Naive thymus-derived CD4-positive, alpha-beta T cell (primary cell): Measurements from ENCODE around the gene NPAS3. TPM values are rescaled to one million over a fixed set of nuclear protein-coding genes. Genes with fewer than 3 reads are reported as not detected.

Experiments
- ATAC-seq: fragments of 150-1000 bp; cut with Tn5 transposase; 2 replicates; pipeline ENCODE4 v1.10.0; 2021; ENCODE audit warnings: mild to moderate bottlenecking, moderate library complexity
- CTCF ChIA-PET: fragments of 350-600 bp; sonication (Branson Sonifier 250); formaldehyde crosslinking; loops from one replicate; lab custom pipeline; 2021; ENCODE audit warnings: antibody characterized with exemption; lab: Charles Lee
- POLR2A ChIA-PET: fragments of 350-600 bp; sonication (Branson Sonifier 250); formaldehyde crosslinking; loops from one replicate; lab custom pipeline; 2021; ENCODE audit warnings: antibody characterized with exemption, inconsistent platforms; lab: Charles Lee
- DNase-seq, 9 donors: peaks; one replicate each; pipeline versions ENCODE4 v3.0.0 to v3.0.0-alpha.2; 2020 to 2022; ENCODE audit warnings: mixed read lengths in 1 of 9
- H3K27ac ChIP-seq: one replicate; pipeline ENCODE4 v1.7.0; 2013; ENCODE audit warnings: mild to moderate bottlenecking, low read depth, low read length, moderate library complexity
- H3K27me3 ChIP-seq, 2 donors: one replicate each; pipeline ENCODE4 v1.7.0; 2013; ENCODE audit warnings: low read length in 2 of 2, mild to moderate bottlenecking in 2 of 2, moderate library complexity in 2 of 2; ENCODE audit not compliant: control insufficient read depth in 2 of 2, insufficient read depth in 2 of 2
- H3K36me3 ChIP-seq, 3 experiments: 1 replicate in 2 of 3; 2 replicates in 1 of 3; pipeline ENCODE4 v1.7.0; 2013; ENCODE audit warnings: low read length in 3 of 3, mild to moderate bottlenecking in 3 of 3, moderate library complexity in 1 of 3; ENCODE audit not compliant: insufficient read depth in 3 of 3, control insufficient read depth in 2 of 3
- H3K4me1 ChIP-seq, 2 donors: one replicate each; pipeline ENCODE4 v1.7.0; 2013; ENCODE audit warnings: low read length in 2 of 2, mild to moderate bottlenecking in 2 of 2, moderate library complexity in 1 of 2; ENCODE audit not compliant: control insufficient read depth in 2 of 2, insufficient read depth in 2 of 2
- H3K4me3 ChIP-seq: 2 replicates; pipeline ENCODE4 v1.7.0; 2013; ENCODE audit warnings: mild to moderate bottlenecking, low read length
- H3K9me3 ChIP-seq, 3 experiments: 1 replicate in 2 of 3; 2 replicates in 1 of 3; pipeline ENCODE4 v1.7.0; 2013; ENCODE audit warnings: low read length in 3 of 3; ENCODE audit not compliant: control insufficient read depth in 2 of 3
- H3K27ac Mint-ChIP-seq, 9 donors: one replicate each; pipeline ENCODE4 v1.8.0; 2020 to 2022; ENCODE audit warnings: mixed read lengths in 9 of 9, mild to moderate bottlenecking in 8 of 9, moderate library complexity in 5 of 9, inconsistent platforms in 2 of 9
- H3K27me3 Mint-ChIP-seq, 5 donors: one replicate each; pipeline ENCODE4 v1.8.0; 2021 to 2022; ENCODE audit warnings: mixed read lengths in 5 of 5, mild to moderate bottlenecking in 1 of 5
- H3K36me3 Mint-ChIP-seq, 5 donors: one replicate each; pipeline ENCODE4 v1.8.0; 2020 to 2022; ENCODE audit warnings: mixed read lengths in 5 of 5, mild to moderate bottlenecking in 3 of 5, inconsistent platforms in 1 of 5
- H3K4me1 Mint-ChIP-seq, 7 donors: one replicate each; pipeline ENCODE4 v1.8.0; 2020 to 2022; ENCODE audit warnings: mixed read lengths in 7 of 7, mild to moderate bottlenecking in 3 of 7, inconsistent platforms in 1 of 7
- H3K4me3 Mint-ChIP-seq, 10 donors: one replicate each; pipeline ENCODE4 v1.8.0; 2020 to 2022; ENCODE audit warnings: mild to moderate bottlenecking in 10 of 10, mixed read lengths in 10 of 10, moderate library complexity in 6 of 10, inconsistent platforms in 2 of 10
- H3K9me3 Mint-ChIP-seq, 11 donors: one replicate each; pipeline ENCODE4 v1.8.0; 2020 to 2022; ENCODE audit warnings: mixed read lengths in 11 of 11, mild to moderate bottlenecking in 4 of 11, inconsistent platforms in 1 of 11, moderate library complexity in 1 of 11
- intact Hi-C, 2 donors: fragments of 100-400 bp; cut with micrococcal nuclease; formaldehyde crosslinking; loops; one replicate each; pipeline ENCODE4 v1.15.1; 2023
- polyA plus RNA-seq, 2 donors: library from polyadenylated mRNA; unstranded; fragments of 300-500 nt; fragmentation: Illumina TruSeq; gene quantifications; one replicate each; pipeline ENCODE4 v1.2.3, GENCODE V29; 2021
- total RNA-seq, 6 experiments: library from RNA in 5 of 6; stranded (reverse) in 5 of 6; gene quantifications; 1 replicate in 5 of 6; 2 replicates in 1 of 6; pipeline ENCODE4 v1.2.3 and lab custom pipeline; 2021 to 2026

NPAS3 gene
- total and polyA plus RNA-seq, 7 experiments from 2014 or later: not detected

GRCh38 chr14:33297565-33297964 is 358.9 kb downstream of the NPAS3 start:
- ChIA-PET POLR2A (no interaction called here), CTCF (no interaction called here)
- Mint-ChIP-seq H3K27ac (no peak overlapping the region), H3K4me1 (no peaks in the 10 kb centered on the region), H3K9me3 (peaks cover 0 to 13% (median 1%) of the 10 kb centered on the region in 11 donors), H3K27me3 (no peaks in the 10 kb centered on the region), H3K4me3 (no peak overlapping the region), H3K36me3 (no peaks in the 10 kb centered on the region)
- ATAC-seq (no peak), DNase-seq (no peak)
- Histone ChIP-seq H3K27ac (no peak overlapping the region), H3K9me3 (no peaks in the 10 kb centered on the region), H3K4me3 (no peak overlapping the region), H3K36me3 (no peaks in the 10 kb centered on the region), H3K4me1 (no peaks in the 10 kb centered on the region), H3K27me3 (no peaks in the 10 kb centered on the region)
- intact Hi-C loops: no loop called here

DNA sequence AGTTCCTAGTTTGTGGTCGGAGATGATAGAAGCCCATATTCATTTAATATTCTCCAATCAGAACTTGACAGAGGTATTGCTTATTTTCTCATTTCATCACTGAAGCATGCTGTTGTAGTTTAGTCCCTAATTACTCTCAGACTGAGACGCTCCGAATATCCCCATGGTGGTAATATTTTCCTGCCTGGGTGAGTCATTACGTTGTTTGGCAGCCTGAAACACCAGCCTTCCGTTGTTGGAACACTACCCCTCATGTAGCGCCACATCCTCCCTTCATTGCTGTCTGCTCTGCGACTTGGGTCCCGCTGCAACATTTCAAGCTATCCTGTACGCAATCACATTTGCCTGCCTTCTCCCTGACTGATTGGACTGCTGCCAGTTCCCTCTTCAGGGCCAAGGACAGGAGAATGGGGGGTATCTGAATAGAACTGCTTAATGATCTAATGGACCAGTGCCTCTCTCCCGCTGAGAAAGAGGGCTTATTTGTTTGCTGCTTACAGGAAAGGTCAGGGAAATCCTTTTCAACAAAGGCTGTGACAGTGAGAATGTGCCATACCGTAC is 369.1 kb downstream of the NPAS3 start:
- H3K27me3 Mint-ChIP-seq: no peaks in the 10 kb centered on the region
- H3K4me3 Mint-ChIP-seq: no peak overlapping the region
- no peaks in the 10 kb centered on the region for H3K27me3 ChIP-seq
- DNase-seq (no peak), ATAC-seq (no peak)
- no peaks in the 10 kb centered on the region for H3K9me3 ChIP-seq
- intact Hi-C loops: no loop called here
- peaks cover 0 to 2% (median 0%) of the 10 kb centered on the region in 11 donors for H3K9me3 Mint-ChIP-seq
- no peaks in the 10 kb centered on the region for H3K4me1 ChIP-seq
- no peak overlapping the region for H3K4me3 ChIP-seq
- POLR2A ChIA-PET: no interaction called here
- no peaks in the 10 kb centered on the region for H3K36me3 ChIP-seq
- H3K36me3 Mint-ChIP-seq: no peaks in the 10 kb centered on the region
- no peak overlapping the region for H3K27ac Mint-ChIP-seq
- H3K4me1 Mint-ChIP-seq: peaks cover 0 to 2% (median 0%) of the 10 kb centered on the region in 7 donors
- CTCF ChIA-PET: no interaction called here
- H3K27ac ChIP-seq: no peak overlapping the region

DNA sequence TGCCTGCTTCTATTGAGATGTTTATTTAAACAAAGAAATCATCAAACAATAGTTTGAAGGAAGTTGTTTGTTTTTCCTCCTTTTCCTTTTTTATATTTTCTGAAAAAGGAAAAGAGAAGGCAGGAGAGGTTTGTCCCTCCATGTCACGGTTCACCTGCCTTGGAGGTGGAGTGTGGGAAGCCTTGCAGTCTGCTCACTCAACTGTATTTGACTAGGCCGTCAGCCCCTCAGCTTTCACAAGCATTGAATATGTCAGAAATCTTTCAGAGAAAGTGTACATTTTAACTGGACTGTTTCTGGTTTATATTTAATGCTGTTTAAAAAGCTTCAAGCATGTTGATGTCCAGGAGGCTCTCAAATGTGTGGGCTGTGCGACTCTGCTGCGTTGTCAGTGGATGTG is 370.4 kb downstream of the NPAS3 start:
- no peaks in the 10 kb centered on the region for H3K27me3 Mint-ChIP-seq
- Histone ChIP-seq H3K27ac (no peak overlapping the region), H3K4me3 (no peak overlapping the region), H3K9me3 (no peaks in the 10 kb centered on the region), H3K36me3 (no peaks in the 10 kb centered on the region), H3K4me1 (no peaks in the 10 kb centered on the region), H3K27me3 (no peaks in the 10 kb centered on the region)
- H3K36me3 Mint-ChIP-seq: no peaks in the 10 kb centered on the region
- peaks cover 0 to 2% (median 0%) of the 10 kb centered on the region in 7 donors for H3K4me1 Mint-ChIP-seq
- DNase-seq (no peak), ATAC-seq (no peak)
- POLR2A ChIA-PET: no interaction called here
- CTCF ChIA-PET: no interaction called here
- peaks cover 0 to 2% (median 0%) of the 10 kb centered on the region in 11 donors for H3K9me3 Mint-ChIP-seq
- no peak overlapping the region for H3K27ac Mint-ChIP-seq
- H3K4me3 Mint-ChIP-seq: no peak overlapping the region
- intact Hi-C loops: no loop called here

- no peak overlapping the region for H3K27ac ChIP-seq
- H3K36me3 ChIP-seq: no peaks in the 10 kb centered on the region
- Mint-ChIP-seq H3K27me3 (no peaks in the 10 kb centered on the region), H3K36me3 (no peaks in the 10 kb centered on the region), H3K27ac (no peak overlapping the region), H3K4me3 (no peak overlapping the region), H3K9me3 (peaks cover 0 to 16% (median 5%) of the 10 kb centered on the region in 11 donors), H3K4me1 (peaks cover 0 to 2% (median 0%) of the 10 kb centered on the region in 7 donors)
- no peak overlapping the region for H3K4me3 ChIP-seq
- ATAC-seq (no peak), DNase-seq (no peak)
- H3K9me3 ChIP-seq: no peaks in the 10 kb centered on the region
- CTCF ChIA-PET: no interaction called here
- no peaks in the 10 kb centered on the region for H3K27me3 ChIP-seq
- H3K4me1 ChIP-seq: no peaks in the 10 kb centered on the region
- intact Hi-C loops: no loop called here
- POLR2A ChIA-PET: no interaction called here
Observed at GRCh38 chr14:33315217-33315616, 376.5 kb downstream of the NPAS3 start.

- DNase-seq (no peak), ATAC-seq (no peak)
- Histone ChIP-seq H3K9me3 (no peaks in the 10 kb centered on the region), H3K4me1 (no peaks in the 10 kb centered on the region), H3K27ac (no peak overlapping the region), H3K36me3 (no peaks in the 10 kb centered on the region), H3K4me3 (no peak overlapping the region), H3K27me3 (no peaks in the 10 kb centered on the region)
- no peak overlapping the region for H3K4me3 Mint-ChIP-seq
- ChIA-PET POLR2A (no interaction called here), CTCF (no interaction called here)
- intact Hi-C loops: no loop called here
- no peaks in the 10 kb centered on the region for H3K27me3 Mint-ChIP-seq
- no peak overlapping the region for H3K27ac Mint-ChIP-seq
- peaks cover 0 to 16% (median 5%) of the 10 kb centered on the region in 11 donors for H3K9me3 Mint-ChIP-seq
- peaks cover 0 to 2% (median 0%) of the 10 kb centered on the region in 7 donors for H3K4me1 Mint-ChIP-seq
- H3K36me3 Mint-ChIP-seq: no peaks in the 10 kb centered on the region
Observed at GRCh38 chr14:33315721-33316120, 377.0 kb downstream of the NPAS3 start.

DNA sequence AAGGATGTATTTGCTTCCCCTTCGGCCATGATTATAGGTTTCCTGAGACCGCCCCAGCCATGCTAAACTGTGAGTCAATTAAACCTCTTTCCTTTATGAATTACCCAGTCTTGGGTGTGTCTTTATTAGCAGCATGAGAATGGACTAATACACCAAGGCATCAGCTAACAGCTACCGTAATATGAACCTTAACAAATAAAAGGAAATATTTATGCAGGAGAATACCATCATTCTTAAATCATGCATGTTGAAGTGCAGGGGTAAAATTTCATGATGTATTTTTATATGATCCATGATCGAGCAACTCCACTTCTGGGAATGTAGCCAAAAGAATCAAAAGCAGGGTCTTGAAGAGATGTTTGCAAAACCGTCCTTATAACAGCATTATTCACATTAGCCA is 379.0 kb downstream of the NPAS3 start:
- no peaks in the 10 kb centered on the region for H3K27me3 Mint-ChIP-seq
- no peaks in the 10 kb centered on the region for H3K4me1 Mint-ChIP-seq
- H3K9me3 Mint-ChIP-seq: peaks cover 0 to 16% (median 5%) of the 10 kb centered on the region in 11 donors
- Histone ChIP-seq H3K4me1 (no peaks in the 10 kb centered on the region), H3K27me3 (no peaks in the 10 kb centered on the region), H3K9me3 (no peaks in the 10 kb centered on the region), H3K27ac (no peak overlapping the region), H3K4me3 (no peak overlapping the region), H3K36me3 (no peaks in the 10 kb centered on the region)
- no peak overlapping the region for H3K27ac Mint-ChIP-seq
- CTCF ChIA-PET: no interaction called here
- intact Hi-C loops: no loop called here
- DNase-seq: no peak
- no peak for ATAC-seq
- H3K36me3 Mint-ChIP-seq: no peaks in the 10 kb centered on the region
- POLR2A ChIA-PET: no interaction called here
- H3K4me3 Mint-ChIP-seq: no peak overlapping the region

DNA sequence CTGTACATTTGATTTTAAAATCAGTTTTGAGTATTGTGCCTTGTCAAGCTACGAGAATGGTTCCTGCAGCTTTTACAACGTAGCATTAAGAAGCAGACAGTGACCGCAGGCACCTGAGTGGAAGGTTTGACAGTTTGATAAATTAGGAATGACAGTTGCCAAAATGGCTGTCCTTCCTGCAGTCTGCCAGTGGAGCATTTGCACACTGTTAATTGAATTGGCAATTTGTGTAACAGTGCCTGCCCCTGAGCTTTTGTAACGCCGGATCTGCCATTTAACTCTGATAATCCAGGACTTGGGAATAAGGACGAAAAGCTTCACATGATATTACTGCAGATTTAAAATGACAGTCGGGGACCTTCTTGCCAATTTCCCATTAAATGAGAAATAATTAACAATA is 385.3 kb downstream of the NPAS3 start:
- Mint-ChIP-seq H3K27ac (no peak overlapping the region), H3K9me3 (peaks cover 0 to 13% (median 0%) of the 10 kb centered on the region in 11 donors), H3K4me1 (no peaks in the 10 kb centered on the region), H3K36me3 (no peaks in the 10 kb centered on the region), H3K4me3 (no peak overlapping the region), H3K27me3 (no peaks in the 10 kb centered on the region)
- H3K9me3 ChIP-seq: no peaks in the 10 kb centered on the region
- POLR2A ChIA-PET: no interaction called here
- no peaks in the 10 kb centered on the region for H3K36me3 ChIP-seq
- CTCF ChIA-PET: no interaction called here
- intact Hi-C loops: no loop called here
- no peak overlapping the region for H3K4me3 ChIP-seq
- no peaks in the 10 kb centered on the region for H3K4me1 ChIP-seq
- H3K27me3 ChIP-seq: no peaks in the 10 kb centered on the region
- no peak overlapping the region for H3K27ac ChIP-seq
- DNase-seq: no peak
- ATAC-seq: no peak
